IMR-90 (cell line): Measurements from ENCODE around the gene CUBN. TPM values are rescaled to one million over a fixed set of nuclear protein-coding genes. Genes with fewer than 3 reads are reported as not detected.

Experiments used
- ATAC-seq: fragments of 200-7000 bp; cut with Tn5 transposase; 2 replicates; pipeline ENCODE4 v1.9.1; 2020; ENCODE audit warnings: low read depth, mild to moderate bottlenecking, moderate library complexity
- BruUV-seq: library from RNA; stranded (reverse); fragments of 400-500 nt; replicated peaks from 2 replicates; lab custom pipeline; 2021; lab: Mats Ljungman, UMichigan
- CTCF ChIA-PET: fragments of 300-600 bp; formaldehyde crosslinking; extraction: SDS; loops from one replicate; lab custom pipeline; 2021; ENCODE audit warnings: antibody characterized with exemption; lab: Yijun Ruan, JAX
- POLR2A ChIA-PET: fragments of 300-600 bp; sonication (Branson Sonifier 250); formaldehyde crosslinking; loops from one replicate; lab custom pipeline; 2022; ENCODE audit warnings: antibody characterized with exemption; ENCODE audit not compliant: unreplicated experiment; lab: Charles Lee
- DNase-seq: peaks from one replicate; pipeline ENCODE4 v3.0.0; 2013
- H2AFZ ChIP-seq: replicated peaks from 2 replicates; pipeline ENCODE3; 2013; ENCODE audit warnings: low read length, mild to moderate bottlenecking; ENCODE audit not compliant: poor library complexity
- H2AK5ac ChIP-seq: 2 replicates; pipeline ENCODE4 v1.6.1; 2013; ENCODE audit warnings: low read depth, low read length, inconsistent platforms
- H2AK9ac ChIP-seq: replicated peaks from 2 replicates; pipeline ENCODE3; 2013; ENCODE audit warnings: mild to moderate bottlenecking, low read depth, low read length, moderate library complexity; ENCODE audit not compliant: poor library complexity
- H2BK120ac ChIP-seq: 2 replicates; pipeline ENCODE4 v1.6.1; 2013; ENCODE audit warnings: low read depth, low read length, inconsistent platforms
- H2BK15ac ChIP-seq: 3 replicates; pipeline ENCODE4 v1.6.1; 2013; ENCODE audit warnings: low read depth, low read length, inconsistent platforms
- H2BK20ac ChIP-seq: 2 replicates; pipeline ENCODE4 v1.6.1; 2013; ENCODE audit warnings: low read depth, mild to moderate bottlenecking, inconsistent platforms, low read length, moderate library complexity
- H2BK5ac ChIP-seq: 2 replicates; pipeline ENCODE4 v1.6.1; 2013; ENCODE audit warnings: mild to moderate bottlenecking, low read depth, low read length, inconsistent platforms; ENCODE audit not compliant: poor library complexity, severe bottlenecking
- H3K14ac ChIP-seq: replicated peaks from 2 replicates; pipeline ENCODE4 v1.6.1; 2013; ENCODE audit warnings: low read depth, low read length, inconsistent platforms
- H3K18ac ChIP-seq: 2 replicates; pipeline ENCODE4 v1.6.1; 2013; ENCODE audit warnings: low read depth, low read length, control low read depth
- H3K23ac ChIP-seq: 2 replicates; pipeline ENCODE4 v1.6.1; 2013; ENCODE audit warnings: low read depth, low read length, inconsistent platforms
- H3K27ac ChIP-seq: 2 replicates; pipeline ENCODE4 v1.5.1; 2013; ENCODE audit warnings: mild to moderate bottlenecking, control low read depth, low read length; ENCODE audit not compliant: insufficient read depth
- H3K27me3 ChIP-seq: 2 replicates; pipeline ENCODE4 v1.6.1; 2013; ENCODE audit warnings: low read length; ENCODE audit not compliant: control insufficient read depth, insufficient read depth
- H3K36me3 ChIP-seq: 2 replicates; pipeline ENCODE4 v1.6.1; 2013; ENCODE audit warnings: low read length, mixed read lengths; ENCODE audit not compliant: control insufficient read depth, insufficient read depth
- H3K4ac ChIP-seq: 2 replicates; pipeline ENCODE4 v1.6.1; 2013; ENCODE audit warnings: low read depth, low read length, inconsistent platforms
- H3K4me1 ChIP-seq: 2 replicates; pipeline ENCODE4 v1.6.1; 2013; ENCODE audit warnings: low read length, mixed read lengths; ENCODE audit not compliant: control insufficient read depth, insufficient read depth
- H3K4me2 ChIP-seq: 2 replicates; pipeline ENCODE4 v1.6.1; 2013; ENCODE audit warnings: low read depth, mild to moderate bottlenecking, control low read depth, low read length, moderate library complexity
- H3K4me3 ChIP-seq: 2 replicates; pipeline ENCODE4 v1.5.1; 2013; ENCODE audit warnings: low read depth, mild to moderate bottlenecking, control low read depth, low read length, moderate library complexity; ENCODE audit not compliant: insufficient read depth
- H3K56ac ChIP-seq: 2 replicates; pipeline ENCODE4 v1.6.1; 2013; ENCODE audit warnings: low read length, inconsistent platforms; ENCODE audit not compliant: insufficient read depth; ENCODE audit errors: extremely low read depth
- H3K79me1 ChIP-seq, 2 experiments: 2 replicates each; pipeline ENCODE4 v1.6.1; 2013; ENCODE audit warnings: low read length in 2 of 2, inconsistent platforms in 1 of 2, low read depth in 1 of 2
- H3K9ac ChIP-seq: 2 replicates; pipeline ENCODE4 v1.6.1; 2013; ENCODE audit warnings: low read depth, low read length, control low read depth
- H3K9me1 ChIP-seq: 2 replicates; pipeline ENCODE4 v1.6.1; 2013; ENCODE audit warnings: low read length, inconsistent platforms; ENCODE audit not compliant: insufficient read depth
- H3K9me3 ChIP-seq: 2 replicates; pipeline ENCODE4 v1.6.1; 2013; ENCODE audit warnings: low read length; ENCODE audit not compliant: control insufficient read depth, insufficient read depth
- H4K20me1 ChIP-seq: 2 replicates; pipeline ENCODE4 v1.6.1; 2013; ENCODE audit warnings: low read length, inconsistent platforms; ENCODE audit not compliant: insufficient read depth
- H4K5ac ChIP-seq: 2 replicates; pipeline ENCODE4 v1.6.1; 2013; ENCODE audit warnings: mild to moderate bottlenecking, low read depth, low read length, control low read depth
- H4K8ac ChIP-seq, 2 experiments: 2 replicates each; pipeline ENCODE4 v1.6.1; 2013; ENCODE audit warnings: low read depth in 2 of 2, low read length in 2 of 2, control low read depth in 1 of 2, inconsistent platforms in 1 of 2
- H4K91ac ChIP-seq: 2 replicates; pipeline ENCODE4 v1.6.1; 2013; ENCODE audit warnings: low read depth, low read length, inconsistent platforms; ENCODE audit not compliant: insufficient read depth
- CTCF ChIP-seq: conservative IDR thresholded peaks from 2 replicates; pipeline ENCODE4 v1.5.1; 2012; ENCODE audit warnings: mild to moderate bottlenecking, low read depth, low read length, improper control_type of control experiment
- MAFK ChIP-seq: IDR thresholded peaks from 2 replicates; pipeline ENCODE4 v1.6.1; 2012; ENCODE audit warnings: low read depth, low read length, improper control_type of control experiment
- MAZ ChIP-seq: IDR thresholded peaks from 2 replicates; pipeline ENCODE4 v1.6.1; 2012; ENCODE audit warnings: low read depth, mild to moderate bottlenecking, low read length, improper control_type of control experiment, moderate library complexity, borderline replicate concordance
- MXI1 ChIP-seq: IDR thresholded peaks from 2 replicates; pipeline ENCODE4 v1.6.1; 2012; ENCODE audit warnings: low read depth, mild to moderate bottlenecking, low read length, moderate library complexity, borderline replicate concordance
- NFE2L2 ChIP-seq: fragments of 150-350 bp; IDR thresholded peaks from 2 replicates; pipeline ENCODE4 v1.6.1; 2016; ENCODE audit warnings: low read depth, mild to moderate bottlenecking, low read length
- RFX5 ChIP-seq: IDR thresholded peaks from 2 replicates; pipeline ENCODE4 v1.8.0; 2012; ENCODE audit warnings: low read depth, mild to moderate bottlenecking, low read length, moderate library complexity
- USF2 ChIP-seq: fragments of 150-350 bp; IDR thresholded peaks from 2 replicates; pipeline ENCODE4 v1.6.1; 2017; ENCODE audit warnings: mild to moderate bottlenecking, antibody characterized with exemption, low read length, low read depth
- WGBS, 2 experiments: methylation state at CpG; one replicate each; pipeline versions ENCODE4 v1.1.5 to v1.1.7; 2013; ENCODE audit warnings: missing lambda C conversion rate in 2 of 2; ENCODE audit not compliant: insufficient read length in 1 of 2; ENCODE audit errors: extremely low coverage in 2 of 2; 5-methylcytosine and 5-hydroxymethylcytosine counted together
- dilution Hi-C: fragments of 300-500 bp; cut with HindIII; formaldehyde crosslinking; loops from one replicate; pipeline ENCODE4 v1.14.3; 2018; ENCODE audit warnings: low sequenced_read_pairs; ENCODE audit not compliant: unreplicated experiment
- in situ Hi-C: fragments of 300-500 bp; cut with MboI; formaldehyde crosslinking; loops from 3 replicates; pipeline ENCODE4 v1.14.3; 2019; ENCODE audit warnings: low sequenced_read_pairs, inconsistent platforms, mixed read lengths
- intact Hi-C: fragments of 100-400 bp; cut with micrococcal nuclease; formaldehyde crosslinking; loops from 2 replicates; pipeline ENCODE4 v1.10.0; 2022
- polyA plus RNA-seq, 3 experiments: library from polyadenylated mRNA; depleted of rRNA; stranded (reverse); fragments of >200 nt; gene quantifications; 2 replicates each; pipeline ENCODE4 v1.2.3, GENCODE V29; 2012; ENCODE audit warnings: low replicate concordance in 1 of 3
- total RNA-seq: library from RNA; depleted of rRNA; stranded (reverse); fragments of >200 nt; gene quantifications from 2 replicates; pipeline ENCODE4 v1.2.3, GENCODE V29; 2012

CUBN gene
- total and polyA plus RNA-seq, 2 of the 4 experiments (the other 2 are of a cell fraction): 0.19 to 0.54 TPM

DNA sequence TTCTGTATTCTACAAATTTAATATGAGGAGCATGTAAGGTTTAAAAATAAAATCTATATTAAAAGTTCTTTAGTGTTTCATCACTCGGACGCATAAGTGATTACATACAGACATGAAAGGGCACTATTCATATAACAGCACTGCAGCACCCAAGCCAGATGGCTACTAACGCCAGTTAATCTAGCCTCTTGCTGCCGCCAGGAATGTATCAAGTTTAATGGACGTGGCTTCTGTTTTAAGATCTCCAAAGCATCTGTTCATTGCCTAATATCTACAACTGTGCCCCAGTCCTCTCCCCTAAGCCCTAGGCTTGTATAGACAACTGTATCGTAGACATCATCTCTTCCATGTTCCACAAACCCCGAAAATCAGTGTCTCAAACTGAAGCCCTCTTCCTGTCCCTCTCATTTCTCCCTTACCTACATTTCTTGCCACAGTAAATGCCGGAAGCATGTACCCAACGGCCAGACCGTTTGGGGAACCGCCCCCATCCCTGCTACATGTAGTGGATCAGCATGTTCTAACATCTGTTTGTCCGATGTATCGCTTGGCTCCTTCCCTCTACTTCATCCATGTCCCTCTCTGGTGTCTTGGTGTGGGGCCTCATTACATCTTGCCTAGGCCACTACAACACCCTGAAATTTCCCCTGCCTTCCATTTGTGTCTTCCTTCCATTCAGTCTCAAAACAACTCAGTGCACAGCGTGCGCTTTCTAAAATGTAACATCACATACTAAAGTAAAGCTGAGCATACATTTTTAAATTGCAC lies 164.9 kb downstream of the CUBN start:
- H4K8ac ChIP-seq: peak overlapping the region; percentile 10 to 69; a peak in 2 of 4 replicates
- peaks cover 0 to 22% of the 10 kb centered on the region in 2 experiments; a peak in 2 of 4 replicates for H3K79me1 ChIP-seq
- dilution Hi-C loops: no loop called here
- peaks cover 19% of the 10 kb centered on the region for H3K9me1 ChIP-seq
- DNase-seq (no peak), ATAC-seq (no peak)
- H4K91ac ChIP-seq: peak overlapping the region; percentile 74
- no peak overlapping the region for H3K4me3 ChIP-seq
- H2BK120ac ChIP-seq: peak overlapping the region; percentile 91
- no peaks in the 10 kb centered on the region for H3K9me3 ChIP-seq
- no peaks in the 10 kb centered on the region for H4K20me1 ChIP-seq
- H3K9ac ChIP-seq: no peak overlapping the region
- H3K4me2 ChIP-seq: no peak overlapping the region
- in situ Hi-C loops: no loop called here
- H2BK5ac ChIP-seq: peak overlapping the region; percentile 98
- WGBS, 2 experiments: 94% methylated on average over 9 of the region's 15 CpGs; no CpG with 5 or more reads in 1 of the 2 experiments
- H3K14ac ChIP-seq: peak overlapping the region; percentile 87
- H3K18ac ChIP-seq: peak overlapping the region; percentile 84
- BruUV-seq: no TSS peak
- H3K4me1 ChIP-seq: peaks cover 18% of the 10 kb centered on the region
- no peak for TF ChIP-seq RFX5
- TF ChIP-seq MAFK: no peak
- TF ChIP-seq USF2: no peak
- no peak for TF ChIP-seq MXI1
- TF ChIP-seq CTCF: no peak
- TF ChIP-seq NFE2L2: no peak
- TF ChIP-seq MAZ: no peak
- peak overlapping the region; percentile 87; the same call in 1 of the 2 replicates for H3K23ac ChIP-seq
- no peaks in the 10 kb centered on the region for H3K27me3 ChIP-seq
- ChIA-PET POLR2A (interaction anchor here (0.6 kb wide), 1 partner anchor 35 kb away, joined by 5 read pairs; no protein-coding TSS in a partner anchor), CTCF (interaction anchor here (0.7 kb wide), 1 partner anchor 14 kb away, joined by 3 read pairs; no protein-coding TSS in a partner anchor)
- peak overlapping the region; percentile 97 for H2BK20ac ChIP-seq
- H3K56ac ChIP-seq: no peak overlapping the region
- peak overlapping the region; percentile 99 for H2AK5ac ChIP-seq
- peak overlapping the region; percentile 97; the same call in 2 of the 3 replicates for H2BK15ac ChIP-seq
- H3K36me3 ChIP-seq: no peaks in the 10 kb centered on the region
- peak overlapping the region; percentile 67 for H3K27ac ChIP-seq
- H4K5ac ChIP-seq: peak overlapping the region; percentile 59
- H3K4ac ChIP-seq: peak overlapping the region; percentile 90
- H2AK9ac ChIP-seq: peak overlapping the region; percentile 23
- H2AFZ ChIP-seq: no peak overlapping the region
- intact Hi-C loops: loop anchor here (5.0 kb wide), 1 partner anchor 113 kb away; no protein-coding TSS in a partner anchor
